HG02759 (cell line): ENCODE results near the gene ARHGEF28.

ENCODE experiments used
- ATAC-seq: cut with Tn5 transposase; IDR thresholded peaks from one replicate; pipeline ENCODE4 v1.9.1; 2021; ENCODE audit warnings: mild to moderate bottlenecking, moderate library complexity; ENCODE audit not compliant: unreplicated experiment

ARHGEF28 gene

GRCh38 chr5:73654819-73655318, 28.9 kb downstream of the ARHGEF28 start:
- ATAC-seq = no peak

GRCh38 chr5:73655521-73656160, 29.6 kb downstream of the ARHGEF28 start:
- no peak for ATAC-seq

GRCh38 chr5:73661753-73662152, 35.8 kb downstream of the ARHGEF28 start:
- no peak for ATAC-seq

- ATAC-seq = no peak
Observed at GRCh38 chr5:73663161-73663859, 37.3 kb downstream of the ARHGEF28 start.

GRCh38 chr5:73663860-73664240, 37.9 kb downstream of the ARHGEF28 start:
- ATAC-seq = peak; percentile 76

GRCh38 chr5:73664796-73665195, 38.8 kb downstream of the ARHGEF28 start:
- no peak for ATAC-seq

GRCh38 chr5:73666891-73667290, 40.9 kb downstream of the ARHGEF28 start:
- ATAC-seq = no peak

- no peak for ATAC-seq
Observed at GRCh38 chr5:73668017-73668416, 42.0 kb downstream of the ARHGEF28 start.

- ATAC-seq = no peak
Observed at GRCh38 chr5:73668486-73669111, 42.6 kb downstream of the ARHGEF28 start.

GRCh38 chr5:73670731-73671130, 44.7 kb downstream of the ARHGEF28 start:
- no peak for ATAC-seq

GRCh38 chr5:73672132-73672531, 46.1 kb downstream of the ARHGEF28 start:
- ATAC-seq = no peak

GRCh38 chr5:73673161-73673591, 47.2 kb downstream of the ARHGEF28 start:
- ATAC-seq = no peak

GRCh38 chr5:73674669-73675004, 48.6 kb downstream of the ARHGEF28 start:
- no peak for ATAC-seq

- ATAC-seq = no peak
Observed at GRCh38 chr5:73678322-73678740, 52.3 kb downstream of the ARHGEF28 start.

- no peak for ATAC-seq
Observed at GRCh38 chr5:73678807-73679206, 52.8 kb downstream of the ARHGEF28 start.

GRCh38 chr5:73682176-73682575, 56.2 kb downstream of the ARHGEF28 start:
- no peak for ATAC-seq

GRCh38 chr5:73684691-73685090, 58.7 kb downstream of the ARHGEF28 start:
- ATAC-seq = no peak

- peak; percentile 65 for ATAC-seq
Observed at GRCh38 chr5:73686912-73687311, 60.9 kb downstream of the ARHGEF28 start.

- peak; percentile 65 for ATAC-seq
Observed at GRCh38 chr5:73687357-73687756, 61.4 kb downstream of the ARHGEF28 start.

GRCh38 chr5:73690015-73690414, 64.0 kb downstream of the ARHGEF28 start:
- ATAC-seq = no peak

GRCh38 chr5:73691302-73692080, 65.5 kb downstream of the ARHGEF28 start:
- ATAC-seq = no peak
